ENCODE results near the gene PALLD.
"Not testable (repeated sequence)": the region's sequence is repeated elsewhere in the genome, so short reads cannot be mapped to it uniquely, and the experiment has no call there.

The PALLD gene

GRCh38 chr4:168787801-168788595 is 291.1 kb downstream of the PALLD start:
- DNase-seq (ENCODE audit: low read depth in 1 of 2, low spot score in 1 of 2): no peak

GRCh38 chr4:168790898-168791297 is 294.0 kb downstream of the PALLD start:
- DNase-seq (ENCODE audit: low read depth in 1 of 2, low spot score in 1 of 2): no peak

GRCh38 chr4:168791376-168791775 is 294.5 kb downstream of the PALLD start:
- DNase-seq (ENCODE audit: low read depth in 1 of 2, low spot score in 1 of 2): no peak

- DNase-seq (ENCODE audit: low read depth in 1 of 2, low spot score in 1 of 2): no peak
Observed at GRCh38 chr4:168793542-168793941, 296.7 kb downstream of the PALLD start.

GRCh38 chr4:168794092-168794707 is 297.3 kb downstream of the PALLD start:
- DNase-seq (ENCODE audit: low read depth in 1 of 2, low spot score in 1 of 2): no peak

- DNase-seq (ENCODE audit: low read depth in 1 of 2, low spot score in 1 of 2): no peak
Observed at GRCh38 chr4:168794881-168795280, 298.0 kb downstream of the PALLD start.

- no peak for DNase-seq (ENCODE audit: low read depth in 1 of 2, low spot score in 1 of 2)
Observed at GRCh38 chr4:168795346-168795745, 298.5 kb downstream of the PALLD start.

GRCh38 chr4:168796362-168797106 is 299.7 kb downstream of the PALLD start:
- DNase-seq (ENCODE audit: low read depth in 1 of 2, low spot score in 1 of 2): no peak

- no peak for DNase-seq (ENCODE audit: low read depth in 1 of 2, low spot score in 1 of 2)
Observed at GRCh38 chr4:168797194-168797593, 300.3 kb downstream of the PALLD start.

GRCh38 chr4:168797738-168798375 is 301.0 kb downstream of the PALLD start:
- no peak for DNase-seq (ENCODE audit: low read depth in 1 of 2, low spot score in 1 of 2)

GRCh38 chr4:168800926-168801325 is 304.1 kb downstream of the PALLD start:
- DNase-seq (ENCODE audit: low read depth in 1 of 2, low spot score in 1 of 2): no peak

GRCh38 chr4:168802222-168802621 is 305.4 kb downstream of the PALLD start:
- no peak for DNase-seq (ENCODE audit: low read depth in 1 of 2, low spot score in 1 of 2)

GRCh38 chr4:168803052-168803451 is 306.2 kb downstream of the PALLD start:
- not testable (repeated sequence) for DNase-seq (ENCODE audit: low read depth in 1 of 2, low spot score in 1 of 2)

- no peak for DNase-seq (ENCODE audit: low read depth in 1 of 2, low spot score in 1 of 2)
Observed at GRCh38 chr4:168803732-168804131, 306.9 kb downstream of the PALLD start.

- no peak for DNase-seq (ENCODE audit: low read depth in 1 of 2, low spot score in 1 of 2)
Observed at GRCh38 chr4:168804146-168804545, 307.3 kb downstream of the PALLD start.

GRCh38 chr4:168805341-168805740 is 308.5 kb downstream of the PALLD start:
- no peak for DNase-seq (ENCODE audit: low read depth in 1 of 2, low spot score in 1 of 2)

- not testable (repeated sequence) for DNase-seq (ENCODE audit: low read depth in 1 of 2, low spot score in 1 of 2)
Observed at GRCh38 chr4:168806247-168806646, 309.4 kb downstream of the PALLD start.

- DNase-seq (ENCODE audit: low read depth in 1 of 2, low spot score in 1 of 2): no peak
Observed at GRCh38 chr4:168811207-168811606, 314.4 kb downstream of the PALLD start.

GRCh38 chr4:168811786-168812651 is 315.2 kb downstream of the PALLD start:
- no peak for DNase-seq (ENCODE audit: low read depth in 1 of 2, low spot score in 1 of 2)

GRCh38 chr4:168812806-168813205 is 316.0 kb downstream of the PALLD start:
- DNase-seq (ENCODE audit: low read depth in 1 of 2, low spot score in 1 of 2): no peak

GRCh38 chr4:168813890-168814289 is 317.0 kb downstream of the PALLD start:
- no peak for DNase-seq (ENCODE audit: low read depth in 1 of 2, low spot score in 1 of 2)

Data from activated CD4-positive, alpha-beta T cell treated with anti-CD3 and anti-CD28 coated beads, Interleukin-2, amount 50 U/mL, for 24 hours (primary cell).